CD4-positive, alpha-beta T cell treated with Interleukin-21 for 1 hour (primary cell): Measurements from ENCODE around the gene CCDC182.

Experiments used
- DNase-seq: peaks from one replicate; pipeline ENCODE4 v3.0.0-alpha.2; 2020

Gene CCDC182

DNA sequence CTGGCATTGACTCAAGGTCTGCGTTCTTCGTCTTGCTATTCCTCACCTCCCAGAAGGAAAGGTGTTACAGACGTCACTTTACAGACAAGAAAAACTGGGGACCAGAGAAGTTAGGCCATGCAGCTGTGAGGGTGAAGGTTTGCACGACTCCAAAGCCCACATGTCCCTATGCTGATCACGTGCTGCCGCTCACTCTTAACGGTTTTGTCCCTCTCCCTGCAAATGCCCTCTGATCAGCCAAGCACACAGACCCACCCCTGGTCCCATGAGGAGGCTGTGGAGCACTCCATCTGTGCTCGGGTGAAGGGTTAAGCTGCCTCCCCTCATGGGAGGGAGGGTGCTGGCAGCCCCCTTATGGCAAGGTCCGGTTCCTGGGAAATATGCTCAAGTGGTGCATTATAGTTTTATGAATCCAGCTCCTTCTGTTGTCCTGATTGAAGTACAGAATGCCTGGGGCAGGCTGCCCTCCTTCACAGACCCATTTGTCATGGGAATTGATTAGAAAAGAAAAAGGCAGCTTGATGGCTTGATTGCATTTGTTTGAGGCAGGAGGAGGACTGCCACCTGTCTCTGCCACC lies 18.8 kb downstream of the CCDC182 start:
- no peak for DNase-seq

GRCh38 chr17:57724729-57725125 lies 20.4 kb downstream of the CCDC182 start:
- DNase-seq, result no peak

GRCh38 chr17:57724026-57724728 lies 20.9 kb downstream of the CCDC182 start:
- DNase-seq, result no peak

GRCh38 chr17:57723427-57724025 lies 21.6 kb downstream of the CCDC182 start:
- DNase-seq, result no peak

- no peak for DNase-seq
Observed at GRCh38 chr17:57722704-57723043, 22.4 kb downstream of the CCDC182 start.

- no peak for DNase-seq
Observed at GRCh38 chr17:57721967-57722703, 23.0 kb downstream of the CCDC182 start.

- no peak for DNase-seq
Observed at GRCh38 chr17:57720386-57721035, 24.6 kb downstream of the CCDC182 start.

DNA sequence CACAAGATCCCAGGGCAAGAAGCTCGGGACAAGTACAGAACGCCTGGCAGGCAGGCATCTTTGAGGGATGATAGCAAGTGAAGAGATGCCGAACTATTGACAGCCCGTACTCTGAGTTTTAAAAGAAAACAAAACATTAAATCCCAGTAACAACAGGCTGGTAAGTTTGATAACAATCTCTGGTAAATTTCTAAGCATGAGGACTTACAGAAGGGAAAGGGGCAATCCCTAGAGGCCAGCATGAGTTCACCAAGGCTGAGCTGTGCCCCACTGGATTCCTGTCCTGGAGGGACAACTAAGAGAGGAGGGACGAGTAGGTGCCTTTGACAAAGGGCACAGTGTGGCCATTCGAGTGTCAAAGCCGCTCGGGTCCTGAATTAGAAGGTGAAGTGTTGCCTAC lies 26.2 kb downstream of the CCDC182 start:
- no peak for DNase-seq

DNA sequence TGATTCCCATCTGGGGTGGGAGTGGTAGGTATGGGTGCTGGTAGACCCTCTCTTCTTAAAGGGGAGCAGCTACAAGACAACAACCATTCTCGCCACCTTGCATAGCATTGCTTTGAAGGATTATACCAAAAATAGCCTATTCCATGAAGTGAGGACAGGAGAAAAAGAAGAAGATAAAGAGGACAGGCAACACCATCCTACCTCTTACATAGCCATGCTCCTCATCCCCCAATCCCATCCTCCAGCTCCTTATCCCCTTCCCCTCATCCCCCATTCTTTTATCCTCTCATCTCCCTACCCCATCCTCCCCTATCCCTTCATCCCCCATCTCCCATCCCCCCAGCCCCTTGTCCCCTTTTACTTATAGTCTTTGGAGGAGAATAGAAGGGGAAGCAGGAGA lies 29.1 kb downstream of the CCDC182 start:
- no peak for DNase-seq

DNA sequence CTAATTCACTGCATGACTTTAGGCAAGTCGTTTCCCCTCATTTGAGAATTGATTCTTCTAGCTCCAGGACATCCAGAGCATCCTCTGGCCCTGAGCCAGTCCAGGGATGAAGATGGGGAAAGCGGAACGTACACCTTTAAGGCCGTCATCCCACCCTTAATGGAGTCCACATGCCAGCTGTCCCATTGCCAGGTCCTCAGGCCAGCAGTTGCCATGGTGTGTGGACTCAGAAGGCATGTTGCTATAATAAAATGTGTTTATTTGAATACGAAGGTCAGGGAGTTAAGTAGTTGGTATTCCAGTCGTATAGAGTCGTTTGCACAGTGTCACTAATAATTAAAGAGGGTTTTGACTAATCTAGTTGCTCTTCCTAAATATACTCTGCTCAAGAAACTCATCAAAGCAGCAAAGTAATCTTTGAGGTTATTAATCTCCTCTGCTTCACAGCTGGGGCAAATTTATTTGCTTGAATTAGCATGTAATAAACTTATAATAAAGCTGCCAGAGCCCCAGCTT lies 30.4 kb downstream of the CCDC182 start:
- no peak for DNase-seq

- no peak for DNase-seq
Observed at GRCh38 chr17:57713140-57713539, 32.0 kb downstream of the CCDC182 start.

- DNase-seq, result no peak
Observed at GRCh38 chr17:57708410-57708809, 36.7 kb downstream of the CCDC182 start.

GRCh38 chr17:57707892-57708291 lies 37.2 kb downstream of the CCDC182 start:
- DNase-seq, result no peak

DNA sequence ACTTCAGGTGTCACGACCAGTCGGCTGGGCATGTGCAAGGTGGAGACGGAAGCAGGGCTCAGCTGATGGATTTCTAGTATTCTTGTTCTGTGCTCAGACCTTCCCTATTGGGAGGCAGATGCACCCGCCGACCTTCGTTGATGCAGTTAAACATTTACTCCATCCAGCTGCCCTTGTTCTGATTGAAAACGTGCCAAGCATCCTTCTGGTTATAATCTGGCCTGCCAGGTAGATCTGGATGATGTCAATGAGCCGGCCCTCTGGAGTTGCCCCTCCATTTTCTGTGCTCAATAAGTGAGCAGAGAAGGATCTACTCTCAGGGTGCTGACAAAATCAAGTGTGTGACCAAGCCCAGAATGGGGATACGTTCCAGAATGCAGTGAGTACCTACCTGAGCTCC lies 38.3 kb downstream of the CCDC182 start:
- DNase-seq, result no peak

- no peak for DNase-seq
Observed at GRCh38 chr17:57705921-57706695, 39.0 kb downstream of the CCDC182 start.

DNA sequence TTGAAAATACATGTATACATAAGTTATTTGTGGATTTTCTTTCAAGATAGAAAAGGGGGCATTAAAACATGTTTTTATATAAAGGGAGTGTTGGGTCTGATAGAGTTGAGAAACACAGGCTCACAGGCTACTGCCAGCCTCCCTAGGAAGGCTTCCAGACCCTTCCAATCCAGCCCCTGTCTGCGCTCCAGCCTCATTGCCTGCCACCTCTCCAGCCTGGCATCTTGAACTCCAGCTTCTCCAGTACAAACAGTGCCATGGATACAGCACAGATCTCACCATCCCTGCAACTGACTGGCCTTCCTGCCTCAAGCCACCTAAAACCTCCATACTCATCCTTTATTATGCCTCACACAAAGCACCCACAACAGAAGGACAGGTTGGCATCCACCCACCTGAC lies 40.7 kb downstream of the CCDC182 start:
- no peak for DNase-seq

DNA sequence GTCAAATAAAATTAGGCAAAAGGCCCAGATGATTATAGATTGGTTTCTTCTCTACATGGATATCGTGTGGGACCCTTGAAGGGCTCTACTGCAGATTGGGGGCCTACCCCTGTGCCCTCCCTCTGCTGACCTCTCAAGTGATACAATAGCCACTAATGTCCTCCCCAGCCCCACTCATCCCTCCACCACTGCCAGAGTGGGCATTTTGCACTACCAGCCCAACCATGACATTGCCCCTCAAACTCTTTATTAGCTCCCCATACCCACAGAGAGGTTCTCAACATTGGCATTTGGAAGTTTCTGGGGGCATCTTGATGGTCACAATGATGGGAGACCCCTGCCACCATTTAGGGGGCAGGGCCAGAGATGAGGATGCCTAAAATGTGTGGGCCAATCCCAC lies 41.8 kb downstream of the CCDC182 start:
- DNase-seq, result no peak

DNA sequence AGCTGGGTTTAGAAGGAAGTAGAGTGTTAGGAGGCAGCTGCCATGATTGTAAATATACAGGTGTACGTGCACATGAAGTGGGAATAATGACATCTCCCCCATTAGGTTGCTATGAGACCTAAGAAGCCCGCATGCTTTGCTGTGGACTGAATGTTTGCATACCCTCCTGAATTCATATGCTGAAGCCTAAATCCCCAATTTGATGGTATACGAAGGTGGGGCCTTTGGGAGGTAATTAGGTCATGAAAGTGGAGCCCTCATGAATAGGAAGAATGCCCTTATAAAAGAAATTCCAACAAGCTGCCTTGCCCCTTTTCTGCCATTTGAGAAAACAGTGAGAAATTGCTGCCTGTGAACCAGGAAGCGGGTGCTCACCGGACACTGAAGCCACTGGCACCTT lies 44.0 kb downstream of the CCDC182 start:
- DNase-seq, result no peak

GRCh38 chr17:57699751-57700219 lies 45.3 kb downstream of the CCDC182 start:
- no peak for DNase-seq

DNA sequence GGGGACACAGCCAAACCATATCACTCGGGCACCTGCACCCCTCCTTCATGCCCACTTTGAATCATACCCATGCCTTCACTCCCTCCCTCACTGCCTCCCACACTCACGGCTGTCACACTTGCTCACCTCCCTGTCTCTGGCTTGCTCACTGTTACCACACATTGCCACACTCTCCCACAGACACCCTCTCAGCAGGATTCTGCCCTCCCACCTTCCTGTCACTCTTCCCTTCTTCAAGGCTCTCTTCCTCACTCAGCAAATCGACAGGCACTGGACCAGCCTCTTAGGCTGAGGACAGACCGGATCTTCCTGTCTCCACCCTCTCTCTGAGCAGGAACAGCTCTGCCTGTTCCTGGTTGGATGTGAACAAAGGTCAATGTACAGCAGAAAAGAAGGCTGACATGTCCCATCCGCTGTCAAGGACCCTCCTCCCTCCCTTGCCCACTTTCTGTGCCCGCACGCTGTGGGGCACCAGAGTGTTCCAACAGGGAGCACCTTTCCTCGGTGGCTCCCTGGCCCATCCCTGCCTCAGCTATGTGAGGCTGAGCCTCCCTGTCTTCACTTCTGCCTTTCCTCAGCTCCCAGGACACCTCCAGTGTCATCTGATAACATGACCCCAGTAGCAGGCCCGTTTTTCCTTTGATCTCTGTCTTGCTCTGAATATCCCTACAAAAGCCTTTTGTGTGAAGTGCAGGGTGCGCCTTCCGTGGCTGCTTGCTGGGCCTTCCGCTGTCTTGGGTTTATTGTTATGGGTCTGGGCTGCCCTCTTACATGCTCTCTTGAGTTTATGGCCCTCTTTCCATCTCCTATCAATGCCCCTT lies 47.0 kb downstream of the CCDC182 start:
- peak; percentile 18 for DNase-seq

DNA sequence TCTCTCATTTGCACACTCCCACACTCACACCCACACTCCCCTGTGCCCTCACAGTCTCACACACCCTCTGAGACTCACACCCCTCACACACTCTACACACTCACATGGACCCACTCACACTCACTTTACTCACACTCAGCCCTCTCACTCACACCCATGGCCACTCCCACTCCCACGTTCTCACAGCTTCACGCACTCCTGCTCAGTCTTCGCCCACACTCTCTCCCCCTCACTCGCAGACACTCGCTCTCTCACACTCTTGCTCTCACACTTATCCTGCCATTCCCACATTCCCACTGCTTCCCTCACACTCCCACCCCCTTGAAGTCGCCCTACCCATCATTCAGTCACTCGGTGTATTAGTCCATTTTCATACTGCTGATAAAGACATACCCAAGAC lies 47.9 kb downstream of the CCDC182 start:
- DNase-seq, result no peak
